ENCODE measurements around the gene PKNOX2.

PKNOX2 gene, protein sequence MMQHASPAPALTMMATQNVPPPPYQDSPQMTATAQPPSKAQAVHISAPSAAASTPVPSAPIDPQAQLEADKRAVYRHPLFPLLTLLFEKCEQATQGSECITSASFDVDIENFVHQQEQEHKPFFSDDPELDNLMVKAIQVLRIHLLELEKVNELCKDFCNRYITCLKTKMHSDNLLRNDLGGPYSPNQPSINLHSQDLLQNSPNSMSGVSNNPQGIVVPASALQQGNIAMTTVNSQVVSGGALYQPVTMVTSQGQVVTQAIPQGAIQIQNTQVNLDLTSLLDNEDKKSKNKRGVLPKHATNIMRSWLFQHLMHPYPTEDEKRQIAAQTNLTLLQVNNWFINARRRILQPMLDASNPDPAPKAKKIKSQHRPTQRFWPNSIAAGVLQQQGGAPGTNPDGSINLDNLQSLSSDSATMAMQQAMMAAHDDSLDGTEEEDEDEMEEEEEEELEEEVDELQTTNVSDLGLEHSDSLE

DNA sequence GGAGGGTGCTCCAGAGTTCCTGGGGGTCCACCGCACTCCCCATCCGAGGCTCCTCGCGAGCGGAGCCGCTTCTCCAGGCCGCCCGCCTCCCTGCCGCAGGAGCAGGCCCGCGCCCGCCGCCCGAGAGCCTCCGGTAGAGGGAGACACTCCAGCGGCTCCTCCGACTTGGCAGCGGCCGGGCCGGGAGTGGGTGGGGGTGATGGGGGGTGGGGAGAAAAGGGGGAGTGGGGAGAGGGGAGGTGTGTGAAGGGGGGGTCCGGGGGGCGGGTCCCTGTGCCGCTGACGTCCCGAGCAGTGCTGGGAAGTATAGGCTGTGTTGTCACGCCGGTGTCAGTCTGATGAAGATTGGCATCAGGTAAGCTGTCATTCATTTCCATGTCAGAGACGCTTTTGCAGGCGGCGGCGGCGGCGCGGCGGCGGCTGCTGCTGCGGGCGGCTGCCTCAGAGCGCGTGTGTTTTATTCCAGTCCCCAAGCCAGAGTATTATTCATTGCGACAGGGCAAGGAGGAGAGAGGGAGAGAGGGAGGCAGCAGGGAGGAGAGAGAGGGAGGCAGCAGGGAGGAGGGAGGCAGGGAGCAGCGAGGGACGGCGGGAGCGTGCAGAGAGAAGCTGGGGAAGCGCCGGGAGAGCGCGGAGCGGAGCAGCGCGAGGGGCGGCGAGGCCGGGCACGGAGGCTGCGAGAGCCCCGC is at the start of gene PKNOX2:
PKNOX2 (plus strand) TSS at position 330 of the 689 bp plus-strand sequence. CDS start 186,555 bp downstream, outside the sequence.
- peak; percentile 63 for ATAC-seq
- H3K27me3 Mint-ChIP-seq: peaks cover 93% of the 10 kb centered on the region
- H3K36me3 Mint-ChIP-seq: no peaks in the 10 kb centered on the region
- H3K4me3 Mint-ChIP-seq: peak within 1 kb of the TSS; percentile 94
- H3K9me3 Mint-ChIP-seq: no peaks in the 10 kb centered on the region
- H3K4me1 Mint-ChIP-seq: peaks cover 21% of the 10 kb centered on the region
- H3K27ac Mint-ChIP-seq: no peak within 1 kb of the TSS

DNA sequence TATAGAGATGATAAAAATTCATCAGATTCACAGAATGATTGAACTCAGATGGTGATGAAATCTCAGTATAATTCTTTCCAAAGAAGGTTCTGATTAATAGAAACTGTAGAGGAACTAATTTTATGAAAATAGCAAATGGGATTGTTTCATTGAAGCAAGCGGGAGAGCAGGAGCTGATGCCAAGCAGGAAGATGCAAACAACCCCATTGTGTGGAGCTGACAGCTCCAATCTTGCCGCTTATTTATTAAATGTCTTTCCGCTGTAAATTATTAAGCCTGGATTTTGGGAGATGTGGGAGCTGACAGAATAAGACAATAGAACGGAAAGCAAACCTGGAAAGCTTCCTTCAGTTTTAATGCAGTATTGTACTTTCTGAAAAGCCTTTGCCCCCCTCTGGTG is 47.1 kb upstream of the PKNOX2 start:
- no peak for ATAC-seq
- Mint-ChIP-seq H3K4me3 (no peak overlapping the region), H3K9me3 (peaks cover under 1% of the 10 kb centered on the region), H3K4me1 (peaks cover under 1% of the 10 kb centered on the region), H3K27ac (no peak overlapping the region), H3K36me3 (peaks cover under 1% of the 10 kb centered on the region), H3K27me3 (peaks cover 35% of the 10 kb centered on the region)

DNA sequence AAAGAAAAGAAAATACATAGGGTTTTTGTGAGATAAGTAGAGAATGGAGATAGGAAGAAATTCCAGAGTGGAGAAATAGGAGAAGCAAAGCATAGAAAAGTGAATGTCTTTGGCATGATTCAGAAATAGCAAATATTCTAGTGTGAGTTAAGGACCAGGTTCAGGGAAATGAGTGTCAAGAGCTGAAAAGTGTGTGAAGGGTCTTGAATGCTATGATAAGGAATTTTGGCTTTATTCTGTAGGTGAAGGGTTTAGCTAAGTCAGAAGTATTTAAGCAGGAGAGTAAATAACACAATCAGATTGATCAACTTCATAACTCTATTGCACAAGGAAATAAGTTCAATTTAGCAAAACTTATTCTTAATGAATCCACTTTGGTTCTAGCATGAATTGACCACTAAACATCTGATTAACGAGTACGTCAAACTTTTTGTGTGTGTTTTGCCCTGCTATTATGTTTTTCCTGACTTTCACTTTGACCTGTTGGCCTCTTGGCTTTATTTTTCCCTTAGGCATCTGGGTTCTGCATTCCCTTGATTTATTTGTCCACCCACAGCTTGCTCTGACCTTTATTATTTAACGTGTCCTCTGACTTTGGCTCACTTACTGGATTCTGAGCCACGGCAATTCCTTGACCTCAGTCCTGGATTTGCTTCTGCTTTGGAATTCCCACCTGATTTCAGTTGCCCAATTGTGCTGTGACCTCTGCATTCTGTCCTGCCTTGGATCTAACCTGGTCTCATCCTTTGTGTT is 41.2 kb upstream of the PKNOX2 start:
- Mint-ChIP-seq H3K27ac (peak overlapping the region; percentile 41), H3K4me3 (no peak overlapping the region), H3K4me1 (peaks cover 12% of the 10 kb centered on the region), H3K27me3 (peaks cover 18% of the 10 kb centered on the region), H3K36me3 (no peaks in the 10 kb centered on the region), H3K9me3 (peaks cover 2% of the 10 kb centered on the region)
- no peak for ATAC-seq

DNA sequence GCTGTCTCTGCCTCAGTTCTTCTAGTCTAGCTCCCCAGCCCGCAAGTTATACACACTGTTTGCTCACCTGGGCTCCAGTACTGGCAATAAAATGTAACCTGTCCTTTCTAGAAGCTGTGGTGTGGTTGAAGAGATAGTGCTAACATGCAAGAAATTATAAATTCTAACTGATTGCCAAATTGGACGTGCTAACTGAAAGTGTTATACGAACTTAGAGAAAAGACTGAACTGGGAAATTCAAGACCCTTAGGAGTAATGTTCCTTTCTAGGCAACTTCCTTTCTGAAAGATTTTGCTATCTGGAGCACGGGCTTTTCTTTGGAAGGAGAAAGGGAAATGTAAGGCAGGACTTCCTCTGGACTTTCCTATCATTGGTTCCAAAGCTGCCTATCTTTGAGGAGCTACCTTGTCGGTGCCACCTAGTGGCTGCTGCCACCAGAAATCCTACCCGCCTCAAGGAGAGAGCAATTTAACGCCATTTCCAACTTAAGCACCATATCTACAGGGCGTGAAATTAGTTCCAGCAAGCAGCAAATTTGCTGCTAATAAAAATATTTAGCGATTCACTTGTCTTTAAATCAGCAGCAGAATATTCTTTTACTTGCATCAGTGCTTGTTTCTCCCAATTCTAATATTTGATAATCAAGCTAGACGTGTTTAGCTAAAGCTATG is 40.5 kb upstream of the PKNOX2 start:
- peaks cover 18% of the 10 kb centered on the region for H3K27me3 Mint-ChIP-seq
- peak overlapping the region; percentile 48 for H3K4me3 Mint-ChIP-seq
- peaks cover 12% of the 10 kb centered on the region for H3K4me1 Mint-ChIP-seq
- peaks cover 2% of the 10 kb centered on the region for H3K9me3 Mint-ChIP-seq
- peak; percentile 80 for ATAC-seq
- H3K27ac Mint-ChIP-seq: peak overlapping the region; percentile 41
- no peaks in the 10 kb centered on the region for H3K36me3 Mint-ChIP-seq

DNA sequence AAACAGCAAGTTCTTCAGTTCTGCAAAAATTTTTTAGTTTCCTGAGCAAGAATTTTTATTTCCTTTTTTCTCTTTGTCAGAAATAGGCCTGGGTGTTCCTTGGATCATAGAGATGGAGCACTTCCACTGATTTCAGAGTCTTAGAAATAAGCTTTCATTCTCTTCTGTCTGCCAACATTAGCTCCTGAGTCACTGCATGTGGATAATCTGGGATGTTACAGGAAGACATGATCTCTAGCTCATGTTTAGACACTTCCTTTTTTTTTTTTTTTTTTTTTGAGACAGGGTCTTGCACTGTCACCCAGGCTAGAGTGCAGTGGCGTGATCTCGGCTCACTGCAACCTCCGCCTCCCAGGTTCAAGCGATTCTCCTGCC is 39.9 kb upstream of the PKNOX2 start:
- ATAC-seq: no peak
- Mint-ChIP-seq H3K9me3 (peaks cover 2% of the 10 kb centered on the region), H3K4me3 (no peak overlapping the region), H3K36me3 (no peaks in the 10 kb centered on the region), H3K27ac (no peak overlapping the region), H3K27me3 (peaks cover 18% of the 10 kb centered on the region), H3K4me1 (peaks cover 12% of the 10 kb centered on the region)

DNA sequence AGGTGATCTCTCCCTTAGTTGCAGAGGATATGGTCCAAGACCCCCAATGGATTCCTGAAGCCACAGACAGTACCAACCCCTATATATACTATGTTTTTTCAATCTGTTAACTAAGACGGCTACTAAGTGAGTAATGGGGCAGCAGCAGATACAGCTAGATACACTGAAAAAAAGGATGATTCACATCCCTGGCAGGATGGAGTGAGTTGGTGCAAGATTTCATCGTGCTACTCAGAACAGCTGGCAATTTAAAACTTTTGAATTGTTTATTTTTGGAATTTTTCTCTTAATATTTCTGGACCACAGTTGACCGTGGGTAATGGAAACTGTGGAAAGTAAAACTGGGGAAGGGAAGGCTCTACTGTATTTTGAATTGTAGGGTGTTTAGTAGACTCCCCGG is 36.1 kb upstream of the PKNOX2 start:
- Mint-ChIP-seq H3K27ac (no peak overlapping the region), H3K4me3 (no peak overlapping the region), H3K27me3 (peaks cover 39% of the 10 kb centered on the region), H3K9me3 (peaks cover 4% of the 10 kb centered on the region), H3K4me1 (peaks cover 12% of the 10 kb centered on the region), H3K36me3 (no peaks in the 10 kb centered on the region)
- ATAC-seq: no peak

DNA sequence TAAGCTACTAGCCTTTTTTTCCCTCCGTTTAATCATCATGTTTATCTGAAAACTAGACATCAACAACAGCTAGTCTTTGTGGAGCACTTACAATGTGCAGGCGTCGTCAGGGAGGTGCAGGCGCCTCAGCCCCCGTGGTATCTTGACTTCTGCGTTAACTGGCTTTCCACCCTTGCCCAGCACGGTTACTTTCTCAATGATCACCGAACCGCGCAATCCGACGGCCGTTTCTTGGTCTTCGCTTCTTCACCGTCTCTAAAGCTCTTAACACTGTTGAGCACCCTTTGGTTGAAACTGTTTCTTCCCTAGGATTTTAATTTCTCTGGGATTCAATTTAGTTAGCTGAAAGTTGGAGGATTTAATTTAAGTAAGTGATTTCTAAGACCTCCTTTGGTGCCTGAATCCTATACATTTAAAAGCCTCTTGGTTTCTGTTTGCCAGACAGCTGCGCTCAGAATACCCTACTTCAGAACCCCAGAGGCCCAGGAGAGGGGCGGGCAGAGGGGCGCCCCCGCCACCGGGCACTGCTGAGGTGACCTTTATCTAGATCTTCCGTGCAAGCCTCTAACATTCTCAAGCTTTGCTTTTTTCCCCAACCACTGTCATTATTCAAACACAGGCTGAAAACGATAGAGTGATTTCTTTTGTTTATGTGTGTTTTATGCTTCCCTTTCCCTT is 35.1 kb upstream of the PKNOX2 start:
- Mint-ChIP-seq H3K27me3 (peaks cover 49% of the 10 kb centered on the region), H3K27ac (no peak overlapping the region), H3K4me1 (peaks cover 4% of the 10 kb centered on the region), H3K36me3 (no peaks in the 10 kb centered on the region), H3K4me3 (no peak overlapping the region), H3K9me3 (peaks cover 4% of the 10 kb centered on the region)
- no peak for ATAC-seq

DNA sequence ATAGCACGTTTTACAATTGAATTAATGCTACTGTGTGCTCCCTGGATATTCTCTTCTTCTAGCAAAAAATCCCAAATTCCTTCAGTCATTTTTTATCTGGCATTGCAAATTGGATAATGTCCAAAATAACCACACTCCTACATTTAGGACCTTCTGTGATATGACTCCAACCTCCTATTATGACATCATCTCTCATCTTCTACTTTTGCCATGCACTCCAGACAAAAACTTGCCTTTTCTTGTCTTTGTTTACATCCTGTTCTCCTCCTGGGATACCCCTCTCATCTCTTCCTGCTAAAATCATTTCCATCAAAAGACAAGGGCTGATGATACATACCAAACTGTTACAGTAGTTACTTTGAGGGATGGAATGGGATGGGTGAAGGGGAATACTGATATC is 32.5 kb upstream of the PKNOX2 start:
- no peak for ATAC-seq
- H3K4me3 Mint-ChIP-seq: no peak overlapping the region
- no peaks in the 10 kb centered on the region for H3K36me3 Mint-ChIP-seq
- H3K27ac Mint-ChIP-seq: no peak overlapping the region
- no peaks in the 10 kb centered on the region for H3K4me1 Mint-ChIP-seq
- H3K9me3 Mint-ChIP-seq: peaks cover 4% of the 10 kb centered on the region
- peaks cover 61% of the 10 kb centered on the region for H3K27me3 Mint-ChIP-seq

DNA sequence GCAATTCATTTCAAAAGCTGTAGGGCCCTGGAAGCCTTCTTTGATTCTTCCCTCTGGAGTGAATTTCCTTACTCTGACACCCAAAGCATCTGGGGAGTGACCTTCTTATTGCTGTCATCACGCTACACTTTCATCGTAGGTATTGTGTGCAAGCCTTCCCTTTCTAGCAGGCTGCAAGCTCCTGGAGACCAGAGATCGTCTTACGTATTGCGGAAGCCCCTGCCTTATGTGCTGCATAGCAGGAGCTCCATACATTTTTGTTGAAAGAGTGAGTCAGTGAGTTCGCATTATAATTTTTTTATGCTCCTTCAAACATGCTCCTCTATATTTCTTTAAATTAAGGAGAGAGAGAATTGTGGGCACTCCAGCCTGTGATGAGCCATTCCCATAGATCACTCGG is 32.0 kb upstream of the PKNOX2 start:
- H3K4me1 Mint-ChIP-seq: no peaks in the 10 kb centered on the region
- no peak overlapping the region for H3K27ac Mint-ChIP-seq
- H3K4me3 Mint-ChIP-seq: no peak overlapping the region
- peaks cover 4% of the 10 kb centered on the region for H3K9me3 Mint-ChIP-seq
- H3K36me3 Mint-ChIP-seq: no peaks in the 10 kb centered on the region
- no peak for ATAC-seq
- peaks cover 61% of the 10 kb centered on the region for H3K27me3 Mint-ChIP-seq

DNA sequence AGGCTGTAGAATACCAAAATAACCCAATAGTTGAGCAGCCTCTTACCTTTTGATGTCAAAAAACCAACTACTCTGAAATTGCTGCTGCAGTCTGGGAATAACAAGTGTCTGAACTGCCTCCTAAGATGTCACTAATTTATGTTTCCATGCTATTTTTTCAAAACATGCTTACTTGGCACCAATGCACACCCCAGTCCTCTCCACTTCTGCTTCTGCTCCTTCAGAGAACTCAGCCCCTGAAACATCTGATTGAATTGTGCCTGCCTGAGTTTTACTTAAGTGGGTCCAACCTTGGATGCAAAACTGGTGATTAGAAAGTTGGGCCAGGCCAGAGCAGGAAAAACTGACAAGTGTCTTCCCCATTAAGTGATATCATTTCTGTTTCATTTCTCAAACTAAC is 28.6 kb upstream of the PKNOX2 start:
- Mint-ChIP-seq H3K36me3 (no peaks in the 10 kb centered on the region), H3K27me3 (peaks cover 67% of the 10 kb centered on the region), H3K27ac (no peak overlapping the region), H3K9me3 (peaks cover 4% of the 10 kb centered on the region), H3K4me3 (no peak overlapping the region), H3K4me1 (no peaks in the 10 kb centered on the region)
- ATAC-seq: no peak

DNA sequence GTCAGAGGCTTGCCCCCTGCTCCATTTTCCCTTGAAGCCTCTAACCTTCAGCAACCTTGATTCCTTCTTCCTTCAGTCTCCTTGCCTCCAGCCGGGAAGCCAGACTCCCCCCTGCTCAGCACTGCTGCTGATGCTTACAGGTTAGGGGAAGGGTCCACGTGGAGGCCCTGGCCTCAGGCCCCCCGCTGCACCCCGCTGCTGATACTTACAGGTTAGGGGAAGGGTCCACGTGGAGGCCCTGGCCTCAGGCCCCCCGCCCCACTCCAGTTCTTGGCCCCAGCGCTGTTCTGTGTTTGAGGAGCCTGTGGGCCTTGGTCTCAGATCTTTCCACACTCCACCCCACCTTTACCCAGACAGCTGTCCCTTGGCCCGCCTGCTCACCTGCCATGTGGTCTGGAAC is 25.6 kb upstream of the PKNOX2 start:
- Mint-ChIP-seq H3K27ac (no peak overlapping the region), H3K36me3 (no peaks in the 10 kb centered on the region), H3K27me3 (peaks cover 57% of the 10 kb centered on the region), H3K4me3 (no peak overlapping the region), H3K9me3 (no peaks in the 10 kb centered on the region), H3K4me1 (peaks cover 7% of the 10 kb centered on the region)
- no peak for ATAC-seq

DNA sequence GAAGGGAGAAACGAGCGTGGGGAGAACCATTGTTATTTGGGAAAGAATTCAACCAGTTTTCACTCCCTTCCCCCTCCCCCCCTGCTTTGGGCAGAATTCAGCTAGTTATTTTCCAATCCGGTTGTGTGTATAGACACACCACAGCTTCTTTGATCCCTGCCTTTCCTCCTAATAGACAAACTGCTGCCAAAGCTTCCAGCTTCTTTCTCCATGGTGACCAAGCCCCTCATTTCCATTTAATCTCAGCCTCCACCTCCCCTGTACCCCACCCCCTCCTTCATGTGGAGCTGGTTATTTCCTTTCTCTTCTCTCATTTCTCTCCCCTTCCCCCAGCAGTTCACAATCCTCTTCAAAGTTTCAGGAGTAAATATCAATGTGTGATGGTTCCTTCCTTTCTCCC is 24.8 kb upstream of the PKNOX2 start:
- peaks cover 7% of the 10 kb centered on the region for H3K4me1 Mint-ChIP-seq
- H3K27me3 Mint-ChIP-seq: peaks cover 57% of the 10 kb centered on the region
- no peak for ATAC-seq
- no peak overlapping the region for H3K27ac Mint-ChIP-seq
- no peak overlapping the region for H3K4me3 Mint-ChIP-seq
- H3K36me3 Mint-ChIP-seq: no peaks in the 10 kb centered on the region
- no peaks in the 10 kb centered on the region for H3K9me3 Mint-ChIP-seq

DNA sequence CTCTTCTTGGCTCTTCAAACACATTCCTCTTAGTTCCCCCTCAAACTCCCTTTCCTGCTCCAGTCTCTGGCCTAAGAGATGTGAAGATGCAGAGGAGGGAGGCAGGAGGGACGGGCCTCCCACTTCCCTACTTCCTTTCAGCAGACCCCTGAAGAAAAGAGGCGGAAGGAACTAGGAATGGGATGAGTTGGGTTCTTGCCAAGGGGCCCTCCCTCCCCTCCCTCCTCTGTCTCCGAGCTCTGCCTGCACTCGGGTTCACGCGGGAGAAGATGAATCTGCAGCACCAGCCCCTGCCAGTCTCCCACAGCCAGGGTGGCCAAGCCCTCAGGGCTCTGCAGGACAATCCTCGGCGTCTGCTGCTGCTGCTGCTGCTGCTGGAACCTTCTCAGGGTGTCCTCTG is 24.3 kb upstream of the PKNOX2 start:
- no peak overlapping the region for H3K27ac Mint-ChIP-seq
- no peaks in the 10 kb centered on the region for H3K9me3 Mint-ChIP-seq
- H3K4me3 Mint-ChIP-seq: no peak overlapping the region
- H3K27me3 Mint-ChIP-seq: peaks cover 55% of the 10 kb centered on the region
- peaks cover 7% of the 10 kb centered on the region for H3K4me1 Mint-ChIP-seq
- ATAC-seq: no peak
- no peaks in the 10 kb centered on the region for H3K36me3 Mint-ChIP-seq

DNA sequence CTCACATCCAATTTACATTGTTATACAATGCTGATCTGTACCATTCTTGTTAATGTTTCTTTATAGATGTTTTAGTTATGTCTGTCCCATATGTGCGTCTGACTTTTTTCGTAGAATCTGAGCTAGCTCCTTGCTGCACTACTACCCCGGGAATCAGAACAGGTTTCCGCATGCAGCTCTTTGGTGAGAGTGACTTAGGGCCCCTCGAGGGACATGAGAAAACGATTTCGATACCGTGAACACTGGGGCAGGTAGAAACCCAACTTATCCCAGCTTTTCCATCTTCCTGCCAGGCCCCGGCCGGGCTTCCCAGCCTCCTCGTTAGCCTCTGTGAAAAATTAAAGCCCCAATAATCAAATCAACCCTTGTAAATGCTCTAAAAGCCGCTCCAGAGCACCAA is 23.4 kb upstream of the PKNOX2 start:
- Mint-ChIP-seq H3K4me3 (no peak overlapping the region), H3K27ac (no peak overlapping the region), H3K9me3 (no peaks in the 10 kb centered on the region), H3K4me1 (peaks cover 7% of the 10 kb centered on the region), H3K36me3 (no peaks in the 10 kb centered on the region), H3K27me3 (peaks cover 51% of the 10 kb centered on the region)
- ATAC-seq: no peak

All from stimulated activated memory B cell treated with anti-CD40 and anti-IgM and Interleukin-4, amounts not matched to agents 10 μg/mL and 1 μg/mL and 100 μg/mL, for 72 hours (primary cell).